GM21825 (cell line): ENCODE results near the gene PRDM16.

Source experiments
- ATAC-seq: cut with Tn5 transposase; IDR thresholded peaks from one replicate; pipeline ENCODE4 v1.9.1; 2021; ENCODE audit warnings: mild to moderate bottlenecking, moderate library complexity; ENCODE audit not compliant: unreplicated experiment

Gene PRDM16

GRCh38 chr1:3053366-3053980 lies 15.5 kb upstream of the PRDM16 start:
- ATAC-seq = no peak

GRCh38 chr1:3053986-3054385 lies 15.0 kb upstream of the PRDM16 start:
- no peak for ATAC-seq

GRCh38 chr1:3054474-3054873 lies 14.5 kb upstream of the PRDM16 start:
- ATAC-seq = no peak

GRCh38 chr1:3055051-3055450 lies 14.0 kb upstream of the PRDM16 start:
- ATAC-seq = no peak

- ATAC-seq = no peak
Observed at GRCh38 chr1:3056641-3057040, 12.4 kb upstream of the PRDM16 start.

- no peak for ATAC-seq
Observed at GRCh38 chr1:3058263-3059030, 10.6 kb upstream of the PRDM16 start.

- ATAC-seq = no peak
Observed at GRCh38 chr1:3060127-3060526, 8.9 kb upstream of the PRDM16 start.

- no peak for ATAC-seq
Observed at GRCh38 chr1:3060601-3061551, 8.1 kb upstream of the PRDM16 start.

- ATAC-seq = no peak
Observed at GRCh38 chr1:3061566-3061965, 7.4 kb upstream of the PRDM16 start.

- no peak for ATAC-seq
Observed at GRCh38 chr1:3061981-3062615, 6.9 kb upstream of the PRDM16 start.

GRCh38 chr1:3062616-3063378 lies 6.2 kb upstream of the PRDM16 start:
- ATAC-seq = no peak

GRCh38 chr1:3063379-3064295 lies 5.4 kb upstream of the PRDM16 start:
- no peak for ATAC-seq

GRCh38 chr1:3064296-3064850 lies 4.6 kb upstream of the PRDM16 start:
- no peak for ATAC-seq

- ATAC-seq = no peak
Observed at GRCh38 chr1:3064901-3065300, 4.1 kb upstream of the PRDM16 start.

- ATAC-seq = no peak
Observed at GRCh38 chr1:3065396-3065795, 3.6 kb upstream of the PRDM16 start.

GRCh38 chr1:3065797-3066196 lies 3.2 kb upstream of the PRDM16 start:
- no peak for ATAC-seq

- no peak for ATAC-seq
Observed at GRCh38 chr1:3066250-3066711, 2.7 kb upstream of the PRDM16 start.

GRCh38 chr1:3066826-3067225 lies 2.2 kb upstream of the PRDM16 start:
- ATAC-seq = no peak

GRCh38 chr1:3067301-3067670 lies 1.7 kb upstream of the PRDM16 start:
- no peak for ATAC-seq
